ENCODE results near the gene PRSS37.

DNA sequence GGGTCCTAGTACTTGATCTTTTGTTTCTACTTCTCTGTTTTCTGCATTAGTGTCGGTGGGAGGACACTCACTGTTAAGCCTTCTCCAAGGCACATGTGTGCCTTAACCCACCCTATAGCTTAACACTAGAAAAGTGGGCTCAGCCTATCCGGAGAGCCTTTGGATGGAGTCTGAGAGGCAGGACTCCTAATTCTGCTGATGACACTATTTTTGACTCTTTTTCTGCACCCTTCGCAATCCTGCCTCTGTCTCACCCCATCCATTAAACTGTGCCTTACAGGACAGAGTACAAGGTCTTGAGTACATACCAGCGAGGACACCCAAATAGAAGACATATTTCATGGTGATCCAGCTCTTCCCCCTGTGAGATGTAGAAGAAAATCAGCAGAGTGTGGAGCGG lies 577 bp downstream of the PRSS37 start:
- TF ChIP-seq, protein P1, sequence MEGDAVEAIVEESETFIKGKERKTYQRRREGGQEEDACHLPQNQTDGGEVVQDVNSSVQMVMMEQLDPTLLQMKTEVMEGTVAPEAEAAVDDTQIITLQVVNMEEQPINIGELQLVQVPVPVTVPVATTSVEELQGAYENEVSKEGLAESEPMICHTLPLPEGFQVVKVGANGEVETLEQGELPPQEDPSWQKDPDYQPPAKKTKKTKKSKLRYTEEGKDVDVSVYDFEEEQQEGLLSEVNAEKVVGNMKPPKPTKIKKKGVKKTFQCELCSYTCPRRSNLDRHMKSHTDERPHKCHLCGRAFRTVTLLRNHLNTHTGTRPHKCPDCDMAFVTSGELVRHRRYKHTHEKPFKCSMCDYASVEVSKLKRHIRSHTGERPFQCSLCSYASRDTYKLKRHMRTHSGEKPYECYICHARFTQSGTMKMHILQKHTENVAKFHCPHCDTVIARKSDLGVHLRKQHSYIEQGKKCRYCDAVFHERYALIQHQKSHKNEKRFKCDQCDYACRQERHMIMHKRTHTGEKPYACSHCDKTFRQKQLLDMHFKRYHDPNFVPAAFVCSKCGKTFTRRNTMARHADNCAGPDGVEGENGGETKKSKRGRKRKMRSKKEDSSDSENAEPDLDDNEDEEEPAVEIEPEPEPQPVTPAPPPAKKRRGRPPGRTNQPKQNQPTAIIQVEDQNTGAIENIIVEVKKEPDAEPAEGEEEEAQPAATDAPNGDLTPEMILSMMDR (IDR thresholded peaks at IDR 0.05; ENCODE audit: poor library complexity): no peak
- no peak for TF ChIP-seq EZH2phosphoT487 (IDR thresholded peaks at IDR 0.05; ENCODE audit: low read depth, severe bottlenecking, unreplicated experiment)

All from hepatocyte (in vitro differentiated cells).